ENCODE data around the gene KLHL24. TPM values are rescaled to one million over a fixed set of nuclear protein-coding genes. Genes with fewer than 3 reads are reported as not detected.
"Not testable (repeated sequence)": the region's sequence is repeated elsewhere in the genome, so short reads cannot be mapped to it uniquely, and the experiment has no call there.

Gene KLHL24
- total RNA-seq, 4 donors from 2014 or later: 10.2 to 92.1 (median 19.9) TPM

DNA sequence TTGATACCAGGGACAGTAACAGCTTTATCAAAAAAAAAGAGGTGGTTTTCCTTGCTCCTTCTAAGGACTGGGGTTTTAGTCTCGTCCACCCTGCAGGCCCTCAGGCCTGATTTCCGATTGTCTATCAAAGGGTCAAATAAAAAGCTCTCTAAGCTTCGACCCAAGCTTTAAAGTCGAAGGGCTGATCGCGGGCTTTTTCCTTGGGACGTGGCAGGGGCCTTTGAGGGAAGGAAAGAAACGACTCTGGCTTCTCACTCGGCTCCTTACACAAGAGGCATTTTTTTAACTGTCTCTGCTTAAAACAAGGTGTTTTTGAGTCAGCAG lies 354 bp upstream of the KLHL24 start:
- H3K27me3 ChIP-seq: no peaks in the 10 kb centered on the region
- H3K4me3 ChIP-seq: peak overlapping the region; percentile 77 to 99 (median 93)
- peak overlapping the region; percentile 98 to 100 (median 100) for H3K27ac ChIP-seq
- peaks cover 0 to 32% (median 15%) of the 10 kb centered on the region in 3 donors for H3K4me1 ChIP-seq
- intact Hi-C loops (cut with DNase I): no loop called here
- no peak for TF ChIP-seq POLR2A (IDR thresholded peaks at IDR 0.05)
- TF ChIP-seq, protein P1, sequence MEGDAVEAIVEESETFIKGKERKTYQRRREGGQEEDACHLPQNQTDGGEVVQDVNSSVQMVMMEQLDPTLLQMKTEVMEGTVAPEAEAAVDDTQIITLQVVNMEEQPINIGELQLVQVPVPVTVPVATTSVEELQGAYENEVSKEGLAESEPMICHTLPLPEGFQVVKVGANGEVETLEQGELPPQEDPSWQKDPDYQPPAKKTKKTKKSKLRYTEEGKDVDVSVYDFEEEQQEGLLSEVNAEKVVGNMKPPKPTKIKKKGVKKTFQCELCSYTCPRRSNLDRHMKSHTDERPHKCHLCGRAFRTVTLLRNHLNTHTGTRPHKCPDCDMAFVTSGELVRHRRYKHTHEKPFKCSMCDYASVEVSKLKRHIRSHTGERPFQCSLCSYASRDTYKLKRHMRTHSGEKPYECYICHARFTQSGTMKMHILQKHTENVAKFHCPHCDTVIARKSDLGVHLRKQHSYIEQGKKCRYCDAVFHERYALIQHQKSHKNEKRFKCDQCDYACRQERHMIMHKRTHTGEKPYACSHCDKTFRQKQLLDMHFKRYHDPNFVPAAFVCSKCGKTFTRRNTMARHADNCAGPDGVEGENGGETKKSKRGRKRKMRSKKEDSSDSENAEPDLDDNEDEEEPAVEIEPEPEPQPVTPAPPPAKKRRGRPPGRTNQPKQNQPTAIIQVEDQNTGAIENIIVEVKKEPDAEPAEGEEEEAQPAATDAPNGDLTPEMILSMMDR (IDR thresholded peaks at IDR 0.05): no peak
- no peaks in the 10 kb centered on the region for H3K36me3 ChIP-seq
- DNase-seq: no peak
- H3K9me3 ChIP-seq: no peaks in the 10 kb centered on the region
- WGBS, 2 donors: 2 to 4% methylated on average over 9 of the region's 9 CpGs

DNA sequence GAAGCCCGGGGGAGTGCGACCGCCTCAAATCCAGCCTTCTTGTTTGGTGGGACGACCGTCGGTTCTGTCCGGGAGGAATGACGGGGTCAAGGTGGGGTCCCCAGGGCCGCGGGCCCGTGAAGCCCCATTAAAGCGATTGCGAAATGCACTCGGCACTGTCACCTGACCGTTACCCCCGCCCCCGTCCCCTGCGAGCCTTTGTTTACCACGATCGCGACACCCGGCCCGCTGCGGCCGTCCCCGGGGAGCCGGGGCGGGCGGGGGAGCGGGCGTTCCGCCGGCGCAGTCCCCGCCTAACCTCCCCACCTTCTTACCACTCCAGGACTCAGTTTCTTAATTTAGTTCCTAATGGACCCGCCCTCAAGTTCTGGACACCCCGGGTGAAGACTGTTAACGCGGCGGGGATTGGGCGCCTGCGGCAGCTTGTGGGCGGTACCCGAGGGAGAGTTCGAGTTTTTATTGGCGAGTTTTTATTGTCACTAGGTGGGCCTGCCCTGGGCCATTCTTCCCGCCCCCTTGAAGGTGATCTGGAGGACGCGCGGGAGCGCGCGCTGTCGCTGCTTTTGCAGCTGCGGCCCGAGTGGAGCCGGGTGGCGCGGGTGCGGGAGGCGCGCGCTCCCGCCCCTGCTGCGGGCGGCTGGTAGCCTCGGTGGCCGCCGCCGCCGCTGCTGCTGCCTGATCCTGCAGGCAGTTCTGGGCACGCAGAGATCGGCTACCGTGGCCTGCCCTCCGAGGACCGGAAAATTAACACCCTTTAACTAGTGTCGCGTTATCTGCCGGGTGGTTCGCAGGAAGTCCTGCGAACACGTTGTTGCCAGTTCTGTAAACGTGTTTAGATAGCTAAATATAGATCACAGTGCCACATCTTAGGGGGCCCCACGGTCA lies 1.0 kb downstream of the KLHL24 start:
- peak overlapping the region; percentile 77 to 99 (median 93) for H3K4me3 ChIP-seq
- peaks cover 0 to 32% (median 15%) of the 10 kb centered on the region in 3 donors for H3K4me1 ChIP-seq
- no peaks in the 10 kb centered on the region for H3K9me3 ChIP-seq
- H3K27me3 ChIP-seq: no peaks in the 10 kb centered on the region
- TF ChIP-seq, protein P1 (IDR thresholded peaks at IDR 0.05): no peak
- TF ChIP-seq POLR2A (IDR thresholded peaks at IDR 0.05): peak in 3 of 4 donors; percentile 45 to 74 (median 52)
- 0 to 2% methylated on average over 6 to 8 of the region's 84 CpGs for WGBS, 2 donors
- intact Hi-C loops (cut with DNase I): no loop called here
- H3K36me3 ChIP-seq: no peaks in the 10 kb centered on the region
- DNase-seq: peak; percentile 74
- peak overlapping the region; percentile 98 to 100 (median 100) for H3K27ac ChIP-seq

DNA sequence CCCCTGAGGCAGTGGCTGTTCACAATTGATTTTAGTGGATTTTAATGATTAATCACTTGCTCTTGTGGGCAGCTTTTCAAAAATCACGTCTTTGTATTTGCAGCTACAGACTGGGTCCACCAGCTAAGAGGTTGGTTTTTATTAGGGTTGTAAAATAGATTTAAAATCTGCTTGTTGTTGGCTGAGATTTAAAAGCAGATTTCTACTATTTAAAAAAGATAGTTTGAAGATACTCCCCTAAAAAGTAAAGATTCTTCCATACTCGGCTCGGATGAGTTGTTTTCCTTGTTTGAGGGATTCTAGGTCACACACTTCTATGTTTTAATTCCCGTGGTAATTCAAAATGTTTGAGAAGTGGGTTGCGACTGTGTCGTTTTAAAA lies 1.7 kb downstream of the KLHL24 start:
- 19 to 22% methylated on average over 6 of the region's 6 CpGs for WGBS, 2 donors
- no peak for TF ChIP-seq POLR2A (IDR thresholded peaks at IDR 0.05)
- TF ChIP-seq, protein P1 (IDR thresholded peaks at IDR 0.05): peak in 1 of 6 experiments; percentile 2

DNA sequence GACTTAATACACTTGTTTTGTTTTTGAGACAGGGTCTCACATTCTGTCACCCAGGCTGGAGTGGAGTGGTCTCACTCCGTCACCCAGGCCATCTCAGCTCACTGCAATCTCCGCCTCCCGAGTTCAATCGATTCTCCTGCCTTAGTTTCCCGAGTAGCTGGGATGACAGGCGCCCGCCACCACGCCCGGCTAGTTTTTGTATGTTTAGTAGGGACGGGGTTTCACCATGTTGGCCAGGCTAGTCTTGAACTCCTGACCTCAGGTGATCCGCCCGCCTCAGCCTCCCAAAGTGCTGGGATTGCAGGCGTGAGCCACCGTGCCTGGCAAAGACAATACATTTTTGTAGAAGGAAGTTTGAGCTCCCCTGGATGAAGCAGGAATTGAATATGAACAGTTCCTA lies 2.2 kb downstream of the KLHL24 start:
- H3K9me3 ChIP-seq; H3K36me3 ChIP-seq; intact Hi-C loops (cut with DNase I); DNase-seq; H3K27me3 ChIP-seq: not testable (repeated sequence)
- WGBS, 2 donors: 79 to 84% methylated on average over 10 to 11 of the region's 14 CpGs
- H3K4me1 ChIP-seq: peaks cover 0 to 32% (median 15%) of the 10 kb centered on the region in 3 donors
- peak overlapping the region; percentile 98 to 100 (median 100) for H3K27ac ChIP-seq
- H3K4me3 ChIP-seq: peak overlapping the region in 2 of 4 donors; percentile 77 to 95

More for the DNA sequence above, 1.7 kb downstream of the KLHL24 start:
- Histone ChIP-seq H3K4me3 (peak overlapping the region; percentile 77 to 99 (median 93)), H3K36me3 (no peaks in the 10 kb centered on the region), H3K9me3 (no peaks in the 10 kb centered on the region), H3K27ac (peak overlapping the region; percentile 98 to 100 (median 100)), H3K27me3 (no peaks in the 10 kb centered on the region), H3K4me1 (peaks cover 0 to 32% (median 15%) of the 10 kb centered on the region in 3 donors)
- intact Hi-C loops (cut with DNase I): no loop called here
- no peak for DNase-seq

DNA sequence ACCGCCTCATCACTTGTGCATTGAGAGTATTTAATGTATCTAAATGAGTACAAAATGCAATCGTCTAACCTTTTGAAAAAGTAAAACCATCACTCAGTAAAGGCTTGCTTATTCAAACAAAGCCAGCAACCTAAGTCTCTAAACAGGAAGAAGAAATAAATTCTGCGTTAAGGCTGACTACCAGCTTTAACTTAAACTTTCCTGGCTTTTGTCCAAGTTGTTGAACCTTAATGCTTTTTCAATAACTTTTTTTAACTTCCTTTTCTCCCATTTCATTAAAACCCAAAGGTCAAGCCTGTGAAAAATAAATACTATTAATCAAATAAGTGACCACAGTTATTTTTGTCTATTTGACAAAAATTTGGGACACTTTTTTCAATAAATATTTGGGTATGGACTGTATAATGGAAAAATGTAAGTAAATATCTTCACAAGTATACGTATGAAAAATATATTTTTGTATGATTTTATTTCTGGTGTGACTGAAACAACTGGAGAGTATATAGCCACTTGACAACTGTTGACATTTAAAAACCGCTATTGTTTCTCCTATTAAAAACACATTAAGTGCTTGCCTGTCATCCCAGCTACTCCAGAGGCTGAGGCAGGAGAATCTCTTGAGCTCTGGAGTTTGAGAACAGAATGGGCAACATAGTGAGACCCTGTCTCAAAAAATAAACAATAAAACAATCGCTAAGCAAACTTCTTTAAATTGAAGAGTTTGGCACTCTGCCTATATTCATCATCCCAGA lies 2.9 kb downstream of the KLHL24 start:
- Histone ChIP-seq H3K9me3 (no peaks in the 10 kb centered on the region), H3K27ac (peak overlapping the region; percentile 98 to 100 (median 100)), H3K4me3 (no peak overlapping the region), H3K4me1 (peaks cover 0 to 32% (median 15%) of the 10 kb centered on the region in 3 donors), H3K27me3 (no peaks in the 10 kb centered on the region), H3K36me3 (no peaks in the 10 kb centered on the region)
- WGBS, 2 donors: 48 to 50% methylated on average over 6 of the region's 6 CpGs
- intact Hi-C loops (cut with DNase I): no loop called here
- TF ChIP-seq POLR2A (IDR thresholded peaks at IDR 0.05): no peak
- TF ChIP-seq, protein P1 (IDR thresholded peaks at IDR 0.05): no peak
- DNase-seq: no peak

DNA sequence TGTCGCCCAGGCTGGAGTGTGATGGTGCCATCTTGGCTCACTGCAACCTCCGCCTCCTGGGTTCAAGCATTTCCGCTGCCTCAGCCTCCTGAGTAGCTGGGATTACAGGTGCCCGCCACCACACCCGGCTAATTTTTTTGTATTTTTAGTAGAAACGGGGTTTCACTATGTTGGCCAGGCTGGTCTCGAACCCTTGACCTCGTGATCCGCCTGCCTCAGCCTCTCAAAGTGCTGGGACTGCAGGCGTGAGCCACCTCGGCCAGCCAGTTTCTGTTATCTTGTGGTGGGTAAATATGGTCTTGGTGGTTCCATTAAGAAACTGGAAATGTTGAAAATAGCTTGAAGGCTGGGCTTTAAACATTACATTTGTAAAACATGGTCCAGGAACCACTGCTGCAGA lies 5.2 kb downstream of the KLHL24 start:
- DNase-seq; intact Hi-C loops (cut with DNase I): not testable (repeated sequence)

More for the DNA sequence above, 5.2 kb downstream of the KLHL24 start:
- WGBS, 2 donors: 94% methylated on average over 11 of the region's 11 CpGs
- not testable (repeated sequence) for H3K9me3 ChIP-seq, H3K36me3 ChIP-seq, H3K27me3 ChIP-seq, H3K27ac ChIP-seq, H3K4me3 ChIP-seq
- peaks cover 0 to 26% (median 12%) of the 10 kb centered on the region in 3 donors for H3K4me1 ChIP-seq

All from esophagus squamous epithelium (tissue), 5 donors.